ENCODE data around the gene DPPA5.
"Not testable (repeated sequence)": the region's sequence is repeated elsewhere in the genome, so short reads cannot be mapped to it uniquely, and the experiment has no call there.

Gene DPPA5

GRCh38 chr6:73364121-73364520 is 10.0 kb upstream of the DPPA5 start:
- DNase-seq = no peak

- DNase-seq = no peak
These were observed 9.4 kb upstream of the DPPA5 start for GRCh38 chr6:73363537-73363875.

GRCh38 chr6:73362869-73363536 is 8.9 kb upstream of the DPPA5 start:
- DNase-seq = no peak

GRCh38 chr6:73362358-73362757 is 8.3 kb upstream of the DPPA5 start, which contains the start of gene KHDC3L:
TSS of gene KHDC3L (plus strand) at chr6:73362658. CDS start at chr6:73362730, 72 bp downstream.
- DNase-seq = no peak

GRCh38 chr6:73349311-73349710 is 4.8 kb downstream of the DPPA5 start:
- no peak for DNase-seq

- no peak for DNase-seq
These were observed 5.4 kb downstream of the DPPA5 start for GRCh38 chr6:73348550-73349204.

- no peak for DNase-seq
These were observed 10.9 kb downstream of the DPPA5 start for GRCh38 chr6:73343164-73343563.

- no peak for DNase-seq
These were observed 11.9 kb downstream of the DPPA5 start for GRCh38 chr6:73342174-73342573.

GRCh38 chr6:73341335-73341734 is 12.7 kb downstream of the DPPA5 start:
- DNase-seq = no peak

GRCh38 chr6:73340048-73340447 is 14.0 kb downstream of the DPPA5 start:
- DNase-seq = no peak

- peak; percentile 7 for DNase-seq
These were observed 14.7 kb downstream of the DPPA5 start for GRCh38 chr6:73339340-73339739.

GRCh38 chr6:73329201-73329600 is 24.9 kb downstream of the DPPA5 start:
- no peak for DNase-seq

GRCh38 chr6:73328790-73329189 is 25.3 kb downstream of the DPPA5 start:
- DNase-seq = no peak

- no peak for DNase-seq
These were observed 28.4 kb downstream of the DPPA5 start for GRCh38 chr6:73325656-73326055.

- no peak for DNase-seq
These were observed 30.8 kb downstream of the DPPA5 start for GRCh38 chr6:73323323-73323722.

- DNase-seq = no peak
These were observed 39.2 kb downstream of the DPPA5 start for GRCh38 chr6:73314577-73315492.

GRCh38 chr6:73310503-73310845 is 43.6 kb downstream of the DPPA5 start:
- DNase-seq = not testable (repeated sequence)

GRCh38 chr6:73309785-73310502 is 44.1 kb downstream of the DPPA5 start:
- DNase-seq = peak; percentile 62

- DNase-seq = no peak
These were observed 44.6 kb downstream of the DPPA5 start for GRCh38 chr6:73309535-73309784.

- peak; percentile 25 for DNase-seq
These were observed 45.2 kb downstream of the DPPA5 start for GRCh38 chr6:73308712-73309534.

- not testable (repeated sequence) for DNase-seq
These were observed 50.3 kb downstream of the DPPA5 start for GRCh38 chr6:73303773-73304172.
